ACC112 (cell line): ENCODE data around the gene WDR82.

Source experiments
- H2AFZ ChIP-seq: fragments of 200-600 bp; sonication (generic); one replicate; pipeline ENCODE4 v1.6.0; 2017; ENCODE audit warnings: antibody characterized with exemption, low read length; ENCODE audit not compliant: unreplicated experiment
- H3K27ac ChIP-seq: fragments of 200-600 bp; sonication (generic); 2 replicates; pipeline ENCODE4 v1.5.1; 2014; ENCODE audit warnings: low read depth, mild to moderate bottlenecking, antibody characterized with exemption, low read length, moderate library complexity
- H3K27me3 ChIP-seq: fragments of 200-600 bp; sonication (generic); 2 replicates; pipeline ENCODE4 v1.6.1; 2014; ENCODE audit warnings: mild to moderate bottlenecking, antibody characterized with exemption, low read length, moderate library complexity, mixed read lengths; ENCODE audit not compliant: insufficient read depth
- H3K36me3 ChIP-seq: fragments of 200-600 bp; sonication (generic); 2 replicates; pipeline ENCODE4 v1.6.1; 2016; ENCODE audit warnings: mild to moderate bottlenecking, antibody characterized with exemption, low read length, moderate library complexity, mixed read lengths; ENCODE audit not compliant: insufficient read depth
- H3K4me1 ChIP-seq: fragments of 200-600 bp; sonication (generic); one replicate; pipeline ENCODE4 v1.6.1; 2016; ENCODE audit warnings: low read length, mixed read lengths; ENCODE audit not compliant: insufficient read depth, unreplicated experiment, control insufficient read depth
- H3K4me3 ChIP-seq: fragments of 200-600 bp; sonication (generic); 2 replicates; pipeline ENCODE4 v1.5.1; 2014; ENCODE audit warnings: mild to moderate bottlenecking, low read depth, low read length
- H3K79me2 ChIP-seq: fragments of 200-600 bp; sonication (generic); one replicate; pipeline ENCODE4 v1.6.0; 2016; ENCODE audit warnings: low read length; ENCODE audit not compliant: control insufficient read depth, unreplicated experiment, insufficient read depth

The WDR82 gene

DNA sequence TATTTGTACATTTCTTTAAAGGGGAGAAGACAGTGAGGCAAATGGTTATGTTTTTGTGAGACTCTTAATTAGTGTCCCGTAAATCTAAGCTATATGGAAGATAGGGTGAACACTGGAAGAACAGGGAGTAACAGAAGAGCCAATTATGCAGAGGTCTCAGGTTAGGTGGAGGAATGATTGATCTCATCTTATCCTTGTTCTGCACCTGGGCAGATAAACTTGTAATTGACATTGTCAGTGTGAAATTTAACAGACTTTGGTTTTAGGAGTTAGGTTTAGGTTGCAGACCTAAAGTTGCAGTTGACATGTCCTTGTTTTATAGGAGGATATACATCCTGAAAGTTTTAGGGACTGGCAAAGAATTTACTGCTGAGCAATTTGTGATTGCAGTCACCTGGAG lies 36.4 kb downstream of the WDR82 start:
- Histone ChIP-seq H3K36me3 (no peaks in the 10 kb centered on the region), H3K4me1 (peaks cover 50% of the 10 kb centered on the region), H3K4me3 (no peak overlapping the region), H2AFZ (no peak overlapping the region), H3K27me3 (no peaks in the 10 kb centered on the region), H3K79me2 (peaks cover 23% of the 10 kb centered on the region), H3K27ac (no peak overlapping the region)

DNA sequence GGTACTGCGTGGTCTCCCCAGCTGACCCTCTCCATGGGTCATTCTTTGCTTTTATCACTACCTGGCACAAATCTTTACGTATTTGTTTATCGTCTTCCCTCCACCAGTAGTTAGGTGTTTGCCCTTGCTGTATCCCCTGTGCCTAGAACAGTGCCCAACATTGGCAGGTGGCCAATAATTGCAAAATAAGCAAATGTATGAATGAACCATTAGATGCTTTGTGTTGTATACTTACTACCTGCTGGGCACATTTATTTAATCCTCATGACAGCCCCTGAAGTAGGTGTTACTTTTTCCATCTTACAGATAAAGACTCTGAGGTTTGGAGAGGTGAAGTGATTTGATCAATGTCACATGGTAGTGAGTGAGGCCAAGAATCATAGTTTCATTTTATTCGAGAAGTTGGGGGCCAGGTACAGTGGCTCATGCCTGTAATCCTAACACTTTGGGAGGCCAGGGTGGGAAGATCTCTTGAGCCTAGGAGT lies 37.5 kb downstream of the WDR82 start:
- Histone ChIP-seq H3K36me3 (no peaks in the 10 kb centered on the region), H3K4me1 (peaks cover 52% of the 10 kb centered on the region), H2AFZ (no peak overlapping the region), H3K27me3 (no peaks in the 10 kb centered on the region), H3K27ac (peak overlapping the region; percentile 71), H3K4me3 (no peak overlapping the region), H3K79me2 (peaks cover 33% of the 10 kb centered on the region)

- Histone ChIP-seq H3K27me3 (no peaks in the 10 kb centered on the region), H3K36me3 (no peaks in the 10 kb centered on the region), H2AFZ (no peak overlapping the region), H3K4me3 (peak overlapping the region; percentile 82), H3K27ac (peak overlapping the region; percentile 71), H3K79me2 (peaks cover 39% of the 10 kb centered on the region), H3K4me1 (peaks cover 51% of the 10 kb centered on the region)
These were observed 38.2 kb downstream of the WDR82 start for GRCh38 chr3:52240059-52240885.

- Histone ChIP-seq H3K27ac (peak within 1 kb of the TSS; percentile 71), H2AFZ (peak within 1 kb of the TSS; percentile 52), H3K4me3 (peak within 1 kb of the TSS; percentile 82), H3K4me1 (peaks cover 38% of the 10 kb centered on the region), H3K27me3 (no peaks in the 10 kb centered on the region), H3K79me2 (peaks cover 49% of the 10 kb centered on the region), H3K36me3 (no peaks in the 10 kb centered on the region)
These were observed 39.4 kb downstream of the WDR82 start, which contains the start of gene TWF2 for GRCh38 chr3:52238761-52239701. TSS of gene TWF2 (minus strand) at chr3:52239158. CDS start at chr3:52239016, 142 bp downstream.

- Histone ChIP-seq H3K4me3 (peak overlapping the region; percentile 82), H3K4me1 (peaks cover 34% of the 10 kb centered on the region), H3K27ac (peak overlapping the region; percentile 71), H3K36me3 (no peaks in the 10 kb centered on the region), H3K27me3 (no peaks in the 10 kb centered on the region), H3K79me2 (peaks cover 50% of the 10 kb centered on the region), H2AFZ (peak overlapping the region; percentile 43)
These were observed 40.2 kb downstream of the WDR82 start for GRCh38 chr3:52238193-52238760.

DNA sequence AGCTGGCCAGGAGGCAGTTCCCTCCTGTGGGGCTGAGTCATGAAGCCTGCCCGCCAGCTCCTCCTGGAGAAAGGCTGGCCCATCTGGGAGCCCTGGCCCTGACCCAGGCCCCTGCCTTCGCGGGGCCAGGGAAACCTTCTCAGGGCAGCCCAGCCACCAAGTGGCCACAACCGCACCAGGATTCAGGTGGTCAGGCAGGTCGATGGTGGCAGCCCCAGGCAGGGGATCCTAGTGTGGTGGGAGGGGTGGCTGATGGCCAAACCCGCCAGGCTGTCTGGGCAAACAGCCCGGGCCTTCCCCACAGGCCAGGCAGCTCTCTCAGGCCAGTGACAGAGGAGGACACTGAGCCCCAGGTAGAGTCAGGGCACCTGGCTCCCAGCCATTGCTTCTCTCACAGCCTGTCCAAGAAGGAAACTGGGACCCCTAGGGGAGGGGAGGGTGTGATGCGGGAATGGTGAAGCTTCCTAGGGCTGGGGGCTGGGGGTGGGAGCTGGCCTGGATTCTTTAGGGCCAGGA lies 40.7 kb downstream of the WDR82 start:
- Histone ChIP-seq H3K27ac (peak overlapping the region; percentile 71), H3K4me1 (peaks cover 34% of the 10 kb centered on the region), H3K36me3 (no peaks in the 10 kb centered on the region), H3K79me2 (peaks cover 53% of the 10 kb centered on the region), H3K27me3 (no peaks in the 10 kb centered on the region), H2AFZ (no peak overlapping the region), H3K4me3 (peak overlapping the region; percentile 82)

DNA sequence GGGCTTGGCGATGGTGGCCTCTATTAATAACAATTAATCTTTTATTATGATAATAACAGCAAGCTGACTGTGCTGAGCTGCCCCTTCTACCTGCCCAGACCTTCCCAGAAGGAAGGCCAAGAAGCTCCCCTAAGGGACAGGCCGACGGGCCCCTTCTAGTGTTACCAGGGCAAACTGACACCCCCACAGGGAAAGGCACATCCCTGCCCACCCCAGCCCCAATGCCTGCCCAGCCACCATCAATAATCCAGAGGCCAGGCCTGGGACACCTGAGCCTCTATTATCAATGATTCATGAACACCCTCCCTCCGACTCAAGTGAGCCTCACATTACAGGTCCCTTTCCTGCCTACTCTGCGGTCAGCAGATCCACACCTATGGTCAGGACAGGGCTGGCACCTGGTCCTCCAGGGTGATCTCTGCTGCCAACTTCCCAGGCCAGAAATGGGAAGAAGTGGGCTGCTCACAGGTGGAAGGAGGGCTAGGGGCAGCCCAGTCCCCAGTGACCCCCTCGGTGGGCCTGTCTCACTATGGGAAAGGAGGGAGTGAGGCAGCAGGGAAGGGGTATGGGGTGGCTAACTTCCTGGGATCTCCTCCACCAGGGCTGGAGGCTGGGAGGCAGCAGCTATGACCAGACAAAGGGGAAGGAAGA lies 41.3 kb downstream of the WDR82 start:
- no peak overlapping the region for H2AFZ ChIP-seq
- H3K4me1 ChIP-seq: peaks cover 34% of the 10 kb centered on the region
- H3K36me3 ChIP-seq: no peaks in the 10 kb centered on the region
- peak overlapping the region; percentile 71 for H3K27ac ChIP-seq
- no peaks in the 10 kb centered on the region for H3K27me3 ChIP-seq
- H3K79me2 ChIP-seq: peaks cover 53% of the 10 kb centered on the region
- H3K4me3 ChIP-seq: peak overlapping the region; percentile 64

DNA sequence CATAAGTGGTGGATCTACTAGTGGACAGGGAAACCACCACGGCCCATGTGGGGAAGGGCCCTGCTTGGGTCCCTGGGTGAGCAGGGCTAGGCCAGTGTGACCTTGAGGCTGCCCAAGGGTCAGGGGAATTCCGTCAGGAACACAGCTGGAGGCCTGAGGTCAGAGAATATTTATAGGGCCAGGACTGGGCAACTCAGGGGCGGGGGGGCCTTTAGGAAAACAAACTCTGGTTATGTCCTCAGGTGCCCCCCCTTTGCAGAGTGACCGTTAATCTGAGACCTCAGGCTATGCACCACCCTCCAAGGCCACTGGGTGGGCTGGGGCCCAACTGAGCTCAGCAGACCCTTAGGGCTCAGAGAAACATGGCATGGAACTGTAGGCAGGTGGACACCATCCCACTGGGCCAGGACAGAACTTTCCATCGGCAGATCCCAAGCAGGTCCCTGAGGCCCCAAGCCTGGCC lies 42.0 kb downstream of the WDR82 start:
- H3K36me3 ChIP-seq: no peaks in the 10 kb centered on the region
- H3K79me2 ChIP-seq: peaks cover 53% of the 10 kb centered on the region
- no peak overlapping the region for H2AFZ ChIP-seq
- H3K27me3 ChIP-seq: no peaks in the 10 kb centered on the region
- peak overlapping the region; percentile 71 for H3K27ac ChIP-seq
- peaks cover 34% of the 10 kb centered on the region for H3K4me1 ChIP-seq
- H3K4me3 ChIP-seq: peak overlapping the region; percentile 17; the same call in 1 of the 2 replicates

GRCh38 chr3:52234516-52235447 lies 43.7 kb downstream of the WDR82 start:
- H3K4me1 ChIP-seq: peaks cover 21% of the 10 kb centered on the region
- no peak overlapping the region for H3K27ac ChIP-seq
- H3K27me3 ChIP-seq: no peaks in the 10 kb centered on the region
- peaks cover 49% of the 10 kb centered on the region for H3K79me2 ChIP-seq
- H3K4me3 ChIP-seq: no peak overlapping the region
- 0 out of 2 replicates have a peak, but pooled peaks cover under 1% of the 10 kb centered on the region for H3K36me3 ChIP-seq
- H2AFZ ChIP-seq: no peak overlapping the region
